ENCODE measurements around the gene CFAP58. TPM values are rescaled to one million over a fixed set of nuclear protein-coding genes. Genes with fewer than 3 reads are reported as not detected.

CFAP58 gene
- total RNA-seq, 2 donors from 2014 or later, result 2.4 to 3.8 TPM

DNA sequence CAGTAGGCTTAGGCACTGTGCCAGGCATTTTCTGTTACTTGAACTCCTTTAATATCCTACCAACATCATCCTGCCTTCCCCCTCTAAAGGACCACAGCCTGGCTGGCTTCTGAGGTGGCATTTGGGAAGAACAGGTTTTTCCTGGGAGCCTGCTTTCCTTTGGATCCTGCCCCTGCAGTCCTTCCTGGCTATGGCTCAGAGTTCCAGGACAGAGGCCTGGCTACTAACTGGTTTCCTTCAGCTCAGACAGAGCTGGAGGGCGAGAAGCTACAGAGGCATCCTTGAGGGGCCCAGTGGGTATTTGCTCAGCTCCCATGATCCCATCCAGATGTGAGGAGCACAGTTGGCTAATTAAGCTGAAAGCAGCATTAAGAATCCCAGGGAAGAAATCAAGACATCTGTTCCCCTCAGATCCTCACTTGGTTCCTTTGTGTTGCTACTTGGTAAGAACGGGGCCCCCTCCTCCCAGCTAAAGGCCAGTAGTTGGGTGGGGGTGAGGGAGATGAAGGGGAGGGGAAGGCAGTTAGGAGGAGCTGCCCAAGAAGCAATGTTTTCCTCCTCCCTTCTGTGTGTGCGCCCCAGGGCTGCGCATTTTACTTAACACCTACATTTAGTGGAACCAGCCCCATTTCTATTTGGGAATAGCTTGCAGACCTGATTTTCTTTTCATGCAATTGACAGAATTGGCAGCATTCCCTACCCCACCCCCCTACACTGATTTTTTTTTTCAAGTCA lies 144.9 kb downstream of the CFAP58 start:
- intact Hi-C loops (cut with DNase I), result no loop called here
- DNase-seq (no peak), ATAC-seq (no peak)

DNA sequence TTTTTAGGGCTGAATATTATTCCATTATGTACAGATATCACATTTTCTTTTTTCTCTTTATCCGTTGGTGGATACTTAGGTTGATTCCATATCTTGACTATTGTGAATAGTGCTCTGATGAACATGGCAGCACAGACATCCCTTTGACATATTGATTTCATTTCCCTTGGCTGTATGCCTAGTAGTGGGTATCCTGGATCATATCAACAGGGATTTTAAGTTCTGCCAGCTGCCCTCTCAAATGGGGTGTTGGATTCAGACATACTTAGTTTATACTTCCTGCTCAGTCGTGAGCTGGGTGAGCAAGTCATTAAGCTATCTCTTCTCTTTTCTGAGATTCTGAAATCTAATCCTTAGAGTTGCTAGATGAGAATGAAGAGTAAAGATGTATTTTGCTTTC lies 147.8 kb downstream of the CFAP58 start:
- no peak for DNase-seq
- intact Hi-C loops (cut with DNase I), result no loop called here

DNA sequence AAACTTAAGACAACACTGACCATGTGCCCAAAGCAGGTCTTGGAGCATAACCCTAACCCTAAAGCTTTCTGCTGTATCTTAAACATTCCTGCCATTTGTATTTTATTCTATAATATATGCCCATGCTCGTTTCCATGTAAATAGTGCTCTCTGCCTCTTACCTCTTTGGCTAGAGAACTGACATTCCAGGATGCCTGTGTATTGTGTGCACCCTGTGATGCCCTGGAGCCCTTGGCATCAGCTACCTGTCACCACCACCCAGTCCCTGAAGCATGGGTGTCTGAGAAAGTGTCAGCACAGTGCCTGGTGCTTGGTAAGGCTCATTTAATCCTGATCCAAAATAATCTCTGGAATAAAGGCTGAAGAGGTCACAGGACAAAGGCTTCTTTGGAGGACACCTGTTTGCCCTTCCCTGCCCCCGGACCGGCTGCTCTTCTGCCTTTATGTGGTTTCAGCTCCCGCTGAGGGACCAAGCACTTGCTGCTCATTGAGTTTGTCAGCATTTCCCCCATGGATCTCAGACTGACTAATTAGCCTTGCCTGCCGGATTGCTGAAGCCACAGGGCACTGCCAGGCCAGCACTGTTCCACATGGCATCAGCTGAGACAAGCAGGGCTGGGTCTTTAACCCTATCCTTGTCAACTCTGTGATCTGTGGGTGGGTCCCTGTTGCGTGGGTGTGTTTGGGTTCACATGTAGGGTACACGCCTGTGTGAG lies 148.4 kb downstream of the CFAP58 start:
- no peak for DNase-seq
- ATAC-seq, result no peak
- intact Hi-C loops (cut with DNase I), result no loop called here

More for the DNA sequence above, 147.8 kb downstream of the CFAP58 start:
- ATAC-seq, result no peak

DNA sequence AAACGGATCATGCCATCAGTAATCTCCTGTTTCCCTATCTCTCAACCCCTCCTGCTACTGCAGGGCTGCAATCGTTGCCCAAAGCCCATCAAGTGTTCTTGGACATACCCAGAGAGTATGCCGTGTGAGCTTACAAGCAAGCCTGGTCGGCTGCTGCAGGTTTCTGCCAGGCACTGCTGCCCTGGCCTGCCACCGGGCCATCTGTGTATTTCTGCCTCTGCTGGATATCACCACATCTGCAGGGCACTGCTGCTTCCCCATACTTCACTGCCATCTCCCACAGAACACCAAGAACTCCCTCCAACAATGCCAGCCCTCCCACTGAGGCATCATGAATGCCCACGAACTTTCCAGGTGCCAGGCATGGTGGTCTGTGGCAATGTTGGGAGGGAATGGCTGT lies 149.3 kb downstream of the CFAP58 start:
- intact Hi-C loops (cut with DNase I), result no loop called here
- DNase-seq (no peak), ATAC-seq (peak in 1 of 2 donors; percentile 38)

Other genes with a start within 250 kb of the CFAP58 start
- 1 to 10 TPM; 6.5 to 7.0 TPM for gene SFR1, start 231.7 kb upstream of the CFAP58 start, total RNA-seq
- gene CFAP43, start 121.5 kb upstream of the CFAP58 start, total RNA-seq, result under 1 TPM in 1 of 2 donors, not detected in 1; 0.29 TPM
- gene GSTO1, start 98.9 kb upstream of the CFAP58 start, total RNA-seq, result 100 to 1,000 TPM; 134 to 255 TPM
- gene GSTO2, start 84.6 kb upstream of the CFAP58 start, total RNA-seq, result under 1 TPM; 0.82 to 0.92 TPM
- 10 to 100 TPM; 45.4 to 90.7 TPM for gene ITPRIP, start 15.4 kb upstream of the CFAP58 start, total RNA-seq

Data from left cardiac atrium (tissue), 4 donors.